Left lobe of liver (tissue), 2 donors: Measurements from ENCODE around the gene VWA8. TPM values are rescaled to one million over a fixed set of nuclear protein-coding genes. Genes with fewer than 3 reads are reported as not detected.
"Not testable (repeated sequence)": the region's sequence is repeated elsewhere in the genome, so short reads cannot be mapped to it uniquely, and the experiment has no call there.

Experiments used
- ATAC-seq: fragments of 200-7000 bp; cut with Tn5 transposase; one replicate; pipeline ENCODE4 v1.9.1; 2020; ENCODE audit warnings: mild to moderate bottlenecking, moderate library complexity
- DNase-seq: peaks from one replicate; pipeline ENCODE4 v3.0.0-alpha.2; 2020; ENCODE audit warnings: low spot score
- total RNA-seq: library from RNA; stranded (reverse); gene quantifications from one replicate; pipeline ENCODE4 v1.2.1, GENCODE V29; 2021
- donor health status: DM: no; HTN: no; CAD: no; lungs with moderate emphysema.
- donor health status: DM: no; HTN: yes; CAD: no.

Gene VWA8
- total RNA-seq, 1 donor from 2014 or later: 24.8 TPM

DNA sequence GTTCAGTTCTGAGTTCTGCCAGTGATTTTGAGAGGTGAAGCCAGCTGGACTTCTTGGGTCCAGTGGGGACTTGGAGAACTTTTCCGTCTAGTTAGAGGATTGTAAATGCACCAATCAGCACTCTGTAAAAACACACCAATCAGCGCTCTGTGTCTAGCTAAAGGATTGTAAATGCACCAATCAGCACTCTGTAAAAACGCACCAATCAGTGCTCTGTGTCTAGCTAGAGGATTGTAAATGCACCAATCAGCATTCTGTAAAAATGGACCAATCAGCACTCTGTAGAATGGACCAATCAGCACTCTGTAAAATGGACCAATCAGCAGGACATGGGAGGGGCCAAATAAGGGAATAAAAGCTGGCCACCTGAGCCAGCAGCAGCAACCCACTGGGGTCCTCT is 418.1 kb downstream of the VWA8 start:
- not testable (repeated sequence) for DNase-seq, ATAC-seq

DNA sequence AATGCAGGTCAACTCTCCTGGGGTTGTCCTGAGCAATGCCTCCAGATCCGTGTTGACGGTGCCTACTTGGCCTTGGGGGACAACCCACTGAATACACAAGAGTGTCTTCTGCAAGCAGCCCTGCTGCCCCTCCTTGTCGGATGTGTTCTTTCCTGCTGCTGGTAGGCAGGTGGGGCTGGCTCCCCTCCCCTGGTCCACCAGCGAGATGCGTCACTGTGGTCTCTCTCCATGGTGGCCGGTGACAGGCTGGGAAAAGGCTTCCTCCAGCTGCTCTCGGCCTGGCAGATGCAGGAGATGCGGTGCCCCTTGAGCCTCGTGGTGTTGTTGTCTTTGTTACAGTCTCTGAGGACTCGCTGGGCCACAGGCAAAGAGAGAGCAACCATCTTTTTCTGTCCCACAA is 418.6 kb downstream of the VWA8 start:
- ATAC-seq: no peak
- DNase-seq: no peak

DNA sequence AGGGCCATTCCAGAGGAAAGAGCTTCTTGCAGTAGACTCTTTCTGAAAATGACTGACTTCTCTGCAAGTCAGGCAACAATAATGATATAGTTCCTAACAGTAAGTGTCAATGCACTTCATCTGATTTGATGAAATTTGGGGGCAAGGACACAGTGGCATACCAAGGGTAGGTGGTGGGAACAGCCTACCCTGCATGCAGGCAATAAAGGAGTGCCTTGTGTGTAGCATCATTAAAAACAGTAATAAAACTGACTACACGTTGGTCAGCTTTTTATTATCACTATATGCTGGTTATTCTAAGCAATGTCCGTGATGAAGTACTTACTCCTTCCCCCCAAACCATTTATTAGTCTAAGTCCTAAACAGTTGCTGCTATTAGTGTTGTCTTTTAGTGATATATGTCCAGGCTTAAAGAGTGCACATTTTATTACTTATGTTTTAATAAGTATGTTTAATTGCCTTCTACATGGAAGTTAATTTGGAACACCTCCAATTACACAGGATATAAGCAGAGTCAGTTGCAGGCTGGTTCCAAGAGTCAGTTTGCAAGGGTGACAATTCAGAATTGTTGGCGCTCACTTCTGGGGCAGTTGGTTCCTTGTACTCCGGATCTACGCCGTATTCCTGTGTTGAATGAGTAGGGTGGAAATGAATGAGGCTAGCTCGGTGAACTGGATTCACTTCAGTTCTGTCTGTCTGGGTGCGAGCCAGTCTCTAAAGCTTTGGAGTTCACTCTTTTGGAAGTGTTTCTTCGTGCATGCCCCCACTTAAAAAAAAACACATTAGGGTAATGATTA is 419.6 kb downstream of the VWA8 start:
- ATAC-seq (no peak), DNase-seq (no peak)

GRCh38 chr13:41540240-41540639 is 420.7 kb downstream of the VWA8 start:
- ATAC-seq: not testable (repeated sequence)

DNA sequence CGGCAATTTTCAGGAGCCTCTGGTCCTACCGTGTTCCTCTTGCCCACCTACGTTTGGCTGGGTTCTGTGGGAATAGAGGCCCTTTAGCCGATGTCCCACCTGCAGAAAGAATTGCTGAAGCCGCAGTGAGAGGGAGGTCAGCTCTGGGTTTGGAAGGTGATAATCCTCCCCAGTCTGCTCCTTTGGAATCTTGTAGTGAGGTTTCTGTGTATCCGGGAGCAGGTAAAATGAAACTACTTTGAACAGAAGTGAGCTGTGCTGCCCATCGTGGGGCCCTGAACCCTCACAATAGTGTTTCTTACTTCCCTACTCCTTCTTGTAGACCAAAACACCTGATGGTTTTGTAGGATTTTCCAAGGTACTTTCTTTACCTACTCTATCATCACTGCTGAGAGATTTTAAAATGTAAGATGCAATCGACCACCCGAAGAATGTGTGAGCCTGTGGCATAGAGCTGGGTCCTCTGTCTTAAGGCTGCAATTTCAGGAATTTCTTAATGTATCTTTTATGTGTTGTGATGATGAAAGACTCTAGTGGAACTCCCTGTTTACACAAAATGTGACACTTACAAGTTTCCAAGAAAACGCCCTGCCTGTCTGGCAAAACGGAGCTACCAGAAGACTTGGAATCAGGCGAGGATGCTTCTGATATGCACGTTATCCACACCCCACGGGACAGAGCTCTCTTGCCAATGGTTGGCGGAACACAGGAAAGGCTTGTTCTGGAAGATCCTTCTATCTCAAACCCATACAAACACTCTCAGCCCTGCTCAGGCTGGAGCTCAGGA is 427.4 kb downstream of the VWA8 start:
- ATAC-seq (no peak), DNase-seq (no peak)

More at GRCh38 chr13:41540240-41540639, 420.7 kb downstream of the VWA8 start:
- DNase-seq: not testable (repeated sequence)

GRCh38 chr13:41528021-41528420 is 432.9 kb downstream of the VWA8 start:
- no peak for ATAC-seq

DNA sequence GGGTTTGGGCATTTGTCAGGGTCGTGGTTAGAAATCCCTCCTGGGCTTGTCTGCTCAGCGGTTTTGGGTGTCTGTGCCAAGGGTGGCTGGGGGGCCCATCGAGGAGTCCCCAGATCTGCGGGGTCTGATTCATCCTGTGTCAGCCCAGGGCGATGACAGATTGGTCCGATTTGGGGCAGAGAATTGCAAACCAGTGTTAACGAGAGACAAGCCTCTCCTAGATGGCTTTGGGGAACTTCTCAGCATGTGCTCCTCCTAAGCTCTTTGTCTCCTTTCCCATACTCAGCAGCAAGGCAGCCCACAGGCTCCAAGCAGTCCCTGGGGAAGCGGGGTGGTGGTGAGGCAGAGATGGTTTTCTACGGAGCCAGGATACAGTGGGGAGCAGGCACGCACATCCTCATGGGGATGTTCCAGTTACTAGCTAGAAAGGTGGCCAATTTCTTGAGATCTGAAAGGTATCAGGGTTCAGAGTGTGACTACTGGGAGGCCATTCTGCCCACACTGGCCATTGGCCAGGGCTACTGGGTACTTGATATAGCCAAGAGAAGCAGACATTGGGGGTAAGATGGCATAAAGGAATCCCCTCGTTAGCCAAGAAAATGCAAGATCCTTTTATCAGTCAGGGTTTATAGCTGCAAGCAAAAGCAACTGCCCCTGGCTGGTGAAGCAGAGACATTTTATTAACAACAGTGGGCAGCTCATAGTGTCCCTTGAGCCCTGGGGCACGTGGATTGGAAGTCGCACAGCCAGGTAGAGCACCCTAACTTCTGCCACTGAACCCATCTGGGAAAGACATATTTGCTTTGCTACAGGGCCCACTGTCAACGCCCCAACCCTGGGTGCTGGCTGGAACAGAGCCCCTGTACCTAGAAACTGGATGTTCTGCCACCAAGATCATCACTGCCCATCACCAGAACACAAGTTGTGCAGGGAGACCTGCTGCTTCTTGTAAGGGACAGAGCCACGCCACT is 440.0 kb downstream of the VWA8 start:
- ATAC-seq: no peak

More at GRCh38 chr13:41528021-41528420, 432.9 kb downstream of the VWA8 start:
- no peak for DNase-seq

GRCh38 chr13:41520016-41520659 is 440.8 kb downstream of the VWA8 start:
- ATAC-seq (no peak), DNase-seq (no peak)

More for the DNA sequence above, 440.0 kb downstream of the VWA8 start:
- no peak for DNase-seq

Other genes with a start within 250 kb of the VWA8 start
- gene DGKH, start 87.5 kb upstream of the VWA8 start, total RNA-seq: 1.1 TPM